GM21786 (cell line): Measurements from ENCODE around the gene CTBS.
"Not testable (repeated sequence)": the region's sequence is repeated elsewhere in the genome, so short reads cannot be mapped to it uniquely, and the experiment has no call there.

ENCODE experiments used
- ATAC-seq: cut with Tn5 transposase; IDR thresholded peaks from one replicate; pipeline ENCODE4 v1.9.1; 2021; ENCODE audit not compliant: unreplicated experiment

The CTBS gene, protein sequence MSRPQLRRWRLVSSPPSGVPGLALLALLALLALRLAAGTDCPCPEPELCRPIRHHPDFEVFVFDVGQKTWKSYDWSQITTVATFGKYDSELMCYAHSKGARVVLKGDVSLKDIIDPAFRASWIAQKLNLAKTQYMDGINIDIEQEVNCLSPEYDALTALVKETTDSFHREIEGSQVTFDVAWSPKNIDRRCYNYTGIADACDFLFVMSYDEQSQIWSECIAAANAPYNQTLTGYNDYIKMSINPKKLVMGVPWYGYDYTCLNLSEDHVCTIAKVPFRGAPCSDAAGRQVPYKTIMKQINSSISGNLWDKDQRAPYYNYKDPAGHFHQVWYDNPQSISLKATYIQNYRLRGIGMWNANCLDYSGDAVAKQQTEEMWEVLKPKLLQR

DNA sequence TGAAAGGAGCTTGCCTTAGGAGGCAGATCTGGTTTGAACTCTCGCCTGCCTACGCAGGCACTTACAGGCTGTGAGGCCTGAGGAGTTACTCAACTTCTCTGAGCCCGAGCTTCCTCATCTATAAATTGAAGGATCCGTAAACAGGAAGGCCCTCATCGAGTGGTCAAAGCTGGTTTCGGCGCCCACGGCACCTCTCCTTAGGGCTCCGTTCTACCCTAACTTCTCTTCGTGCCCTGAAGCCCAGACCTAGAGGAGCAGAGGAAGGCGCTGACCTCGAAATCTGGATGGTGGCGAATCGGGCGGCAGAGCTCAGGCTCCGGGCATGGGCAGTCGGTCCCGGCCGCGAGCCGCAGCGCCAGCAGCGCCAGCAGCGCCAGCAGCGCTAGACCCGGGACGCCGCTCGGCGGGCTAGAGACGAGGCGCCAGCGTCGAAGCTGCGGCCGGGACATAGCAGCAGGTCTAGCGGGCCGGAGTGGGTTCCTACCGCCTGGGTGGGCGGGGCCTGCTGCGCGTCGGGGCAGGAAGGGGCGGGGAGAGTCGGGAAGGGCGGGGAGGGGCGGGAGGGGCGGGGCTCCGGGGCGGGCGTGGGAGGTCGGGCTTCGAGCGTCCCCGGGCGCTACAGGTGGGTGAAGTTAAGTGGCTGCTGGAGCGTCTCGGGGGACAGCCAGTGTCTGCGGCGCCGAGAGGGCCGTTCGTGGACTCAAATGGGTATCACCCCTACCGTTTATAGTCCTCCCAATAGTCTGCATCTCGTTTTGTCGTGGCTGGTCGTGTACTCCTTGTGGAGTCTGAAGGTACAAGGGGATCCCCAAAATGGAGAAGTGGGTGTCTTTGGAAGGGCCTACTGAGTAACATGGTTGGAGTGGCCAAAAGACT, at the start of gene CTBS:
Gene CTBS (minus strand): TSS at position 474 of the 876 bp plus-strand sequence. CDS start 25 bp downstream, at position 449.
- ATAC-seq = peak; percentile 78

DNA sequence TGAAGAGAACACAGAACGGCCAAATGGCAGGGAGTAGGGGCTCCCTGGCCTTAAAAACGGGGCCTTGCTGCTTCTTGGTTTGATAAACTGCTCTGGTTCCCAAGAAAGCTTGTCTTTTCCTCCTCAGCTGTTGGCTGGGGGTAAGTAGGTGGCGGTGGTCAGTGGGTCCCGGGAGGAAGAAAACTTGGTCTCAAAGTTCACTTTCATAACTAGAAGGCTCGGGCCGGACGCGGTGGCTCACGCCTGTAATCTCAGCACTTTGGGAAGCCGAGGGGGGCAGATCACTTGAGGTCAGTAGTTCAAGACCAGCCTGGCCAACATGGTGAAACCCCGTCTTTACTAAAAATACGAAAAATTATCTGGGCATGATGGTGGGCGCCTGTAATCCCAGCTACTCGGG, 47.3 kb upstream of the CTBS start:
- ATAC-seq = no peak

DNA sequence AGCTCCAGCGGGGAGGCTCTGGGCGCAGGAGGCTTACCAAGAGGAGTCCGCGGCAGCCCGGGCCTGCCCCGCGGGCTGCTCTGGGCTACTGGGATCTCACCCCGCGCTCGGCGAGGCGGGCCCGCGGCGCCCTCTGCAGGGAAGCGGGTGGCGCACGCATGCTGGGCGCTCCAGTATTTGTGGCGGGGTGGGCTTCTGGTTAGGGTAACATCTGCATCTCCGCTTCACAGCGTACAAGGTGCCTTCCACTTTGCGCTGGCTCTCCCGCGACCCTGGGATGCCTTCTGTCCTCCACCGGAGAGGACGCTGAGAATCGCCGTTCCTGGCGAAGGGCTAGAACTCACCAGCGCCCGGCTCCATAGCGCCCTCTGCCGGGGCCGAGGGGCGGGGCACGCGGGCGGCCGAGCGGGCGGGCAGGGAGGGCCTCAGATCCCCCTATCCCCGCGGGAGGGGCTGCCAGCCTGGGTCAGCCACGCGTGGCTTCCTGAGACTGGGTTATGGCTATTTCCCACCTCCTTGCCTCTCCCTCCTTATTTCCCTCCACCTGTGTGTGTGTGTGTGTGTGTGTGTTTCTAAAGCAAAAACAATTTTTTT, 46.6 kb upstream of the CTBS start:
- peak; percentile 96 for ATAC-seq

DNA sequence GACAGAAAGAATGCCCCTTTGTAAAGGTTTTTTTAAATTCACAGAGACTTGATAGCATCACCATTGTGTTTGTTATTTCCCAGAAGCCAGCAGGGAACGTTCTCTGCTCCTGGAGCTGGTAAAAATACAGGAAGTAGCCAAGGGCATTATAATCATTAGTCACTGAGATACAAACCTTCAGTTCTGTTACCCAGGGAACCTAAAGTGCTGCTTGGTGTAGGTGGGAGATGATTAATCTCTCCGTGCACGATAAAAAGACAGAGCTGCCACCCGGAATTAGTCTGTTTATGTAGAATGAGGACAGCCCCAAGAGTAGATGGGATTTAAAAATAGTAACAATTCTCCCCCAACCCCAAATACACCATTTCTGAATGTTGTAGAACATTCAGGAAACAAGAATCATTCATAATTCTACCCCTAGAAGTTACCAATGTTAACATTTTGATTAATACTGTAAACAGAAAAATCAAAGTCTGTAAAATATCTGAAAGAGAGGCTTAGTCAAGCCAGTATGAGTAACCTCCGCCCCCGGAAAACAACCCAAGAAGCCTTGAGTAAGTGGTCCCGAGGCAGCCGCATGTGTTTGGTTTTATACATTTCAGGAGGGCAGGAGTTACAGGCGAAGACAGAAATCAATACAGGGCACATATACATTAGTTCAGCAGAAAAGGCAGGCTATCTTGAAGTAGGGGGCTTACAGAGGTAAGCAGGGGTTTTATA, 45.3 kb upstream of the CTBS start:
- no peak for ATAC-seq

DNA sequence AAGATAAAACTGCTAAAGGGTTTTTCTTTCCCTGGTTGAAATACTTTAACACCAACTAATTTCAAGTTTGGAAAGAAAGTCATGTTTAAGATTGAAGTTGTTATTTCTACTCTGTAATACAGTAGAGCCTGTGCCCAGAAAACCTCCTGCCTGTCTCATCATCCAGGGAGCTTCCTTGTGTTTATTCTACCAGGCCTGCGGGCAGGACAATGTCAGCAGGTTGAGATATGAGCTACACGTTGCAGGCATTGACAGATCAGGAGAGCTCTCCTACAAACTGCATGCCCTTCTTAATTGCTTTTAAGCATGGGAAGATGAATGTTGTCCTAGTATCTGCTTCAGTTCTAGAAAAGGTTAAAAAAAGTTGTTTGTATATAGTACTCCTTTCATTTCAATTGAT, 43.1 kb upstream of the CTBS start:
- no peak for ATAC-seq

DNA sequence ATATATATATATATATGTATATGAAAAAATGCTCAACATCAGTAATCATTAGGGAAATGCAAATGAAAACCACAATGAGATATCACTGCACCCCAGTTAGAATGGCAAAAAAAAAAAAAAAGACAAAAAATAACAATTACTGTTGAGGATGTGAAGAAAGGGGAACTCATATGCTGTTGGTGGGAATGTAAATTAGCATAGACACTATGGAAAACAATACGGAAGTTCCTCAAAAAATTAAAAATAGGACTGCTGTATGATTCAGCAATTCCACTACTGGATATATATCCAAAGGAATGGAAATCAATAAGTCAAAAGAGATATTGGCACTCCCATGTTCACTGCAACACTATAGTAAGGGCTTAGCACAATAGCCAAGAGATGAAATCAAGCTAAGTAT, 41.5 kb upstream of the CTBS start:
- ATAC-seq = no peak

DNA sequence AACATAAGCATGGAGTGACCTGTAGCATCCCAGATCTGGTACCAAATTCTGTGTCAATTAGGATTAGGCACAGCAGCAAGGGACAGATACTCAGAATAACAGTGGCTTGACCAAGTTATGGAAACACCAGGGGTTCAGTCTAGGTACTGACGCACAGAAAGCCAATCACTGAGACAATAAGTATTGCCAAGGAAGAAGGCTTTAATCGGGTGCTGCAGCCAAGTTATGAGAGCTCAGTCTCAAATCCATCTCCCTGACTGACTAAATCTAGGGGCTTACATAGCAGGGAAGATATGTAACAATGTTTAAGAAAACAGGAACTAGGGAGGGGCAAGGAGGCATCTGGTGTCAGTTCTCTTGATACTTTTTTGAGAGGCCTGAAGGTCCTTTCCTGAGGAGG, 39.6 kb upstream of the CTBS start:
- no peak for ATAC-seq

DNA sequence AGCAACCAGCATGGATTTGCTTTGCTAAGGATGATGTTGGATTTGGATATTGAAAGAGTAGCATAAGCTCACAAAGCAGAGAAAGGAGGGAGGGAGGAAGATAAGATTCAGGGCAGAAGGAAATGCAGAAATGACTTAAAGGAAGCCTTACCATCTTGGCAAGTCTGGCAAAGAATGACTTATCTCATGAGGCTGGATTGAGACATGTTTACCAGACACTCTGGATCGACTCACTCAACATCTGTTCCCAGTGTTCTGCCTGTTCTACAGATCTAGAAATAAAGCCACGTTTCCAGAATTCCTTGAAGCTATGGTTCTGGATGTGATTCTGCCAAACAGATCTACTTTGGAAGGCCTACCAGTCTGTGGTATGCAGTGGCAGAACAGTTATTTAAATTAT, 38.8 kb upstream of the CTBS start:
- no peak for ATAC-seq

DNA sequence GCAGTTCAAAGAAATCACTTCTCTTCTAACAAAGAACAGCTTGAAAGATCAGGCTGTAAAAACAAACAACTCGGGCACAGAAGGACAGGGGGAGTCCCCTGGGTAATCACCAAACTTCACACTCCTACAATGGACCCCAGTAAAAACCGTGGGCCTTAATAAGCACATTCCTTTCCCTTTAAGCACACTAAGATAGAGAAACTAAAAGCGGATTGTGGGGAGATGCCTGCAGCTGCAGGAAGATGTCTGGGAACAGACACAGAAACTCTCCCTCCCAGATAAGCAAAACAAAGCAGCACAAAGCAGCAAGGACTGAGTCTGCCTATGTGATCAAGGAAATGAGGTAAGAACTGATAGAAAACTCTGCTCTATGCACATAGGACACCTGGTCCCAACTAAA, 37.6 kb upstream of the CTBS start:
- no peak for ATAC-seq

DNA sequence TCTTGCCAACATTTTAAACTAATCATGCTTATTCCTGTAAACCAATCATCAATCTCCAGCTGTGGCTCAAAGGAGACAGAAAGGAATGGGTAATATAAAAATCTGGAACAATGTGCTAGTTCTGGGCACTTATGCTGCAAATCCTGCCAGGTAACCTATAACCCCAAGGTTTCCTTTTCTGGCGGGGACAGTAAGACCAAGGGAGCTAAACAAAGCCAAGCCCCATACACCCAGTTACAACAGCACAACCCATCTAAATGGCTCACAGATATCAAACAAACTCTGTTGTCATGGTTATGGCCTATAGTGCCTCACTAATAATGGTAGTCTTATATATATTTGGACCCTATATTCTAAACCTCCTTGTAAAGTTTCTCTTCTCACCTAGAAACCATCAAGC, 36.9 kb upstream of the CTBS start:
- ATAC-seq = no peak

DNA sequence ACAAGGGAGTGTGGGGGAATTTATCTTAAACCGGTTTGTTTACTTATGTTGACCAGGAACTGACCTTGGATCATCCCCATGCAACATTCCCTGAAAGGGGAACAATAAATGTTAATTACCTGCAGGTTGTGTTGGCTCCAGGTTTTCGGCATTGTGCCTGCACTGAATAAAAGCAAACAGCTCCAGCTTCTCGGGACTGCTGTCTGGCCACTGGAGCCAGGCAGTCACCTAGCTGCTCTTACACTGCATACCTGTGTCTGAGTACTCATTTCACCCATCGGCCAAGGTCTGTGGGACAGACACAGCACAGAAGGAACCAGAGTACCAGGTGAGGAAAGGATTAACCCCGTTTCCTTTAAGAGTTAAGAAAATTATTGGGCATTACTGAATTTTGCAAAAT, 32.7 kb upstream of the CTBS start:
- ATAC-seq = no peak

DNA sequence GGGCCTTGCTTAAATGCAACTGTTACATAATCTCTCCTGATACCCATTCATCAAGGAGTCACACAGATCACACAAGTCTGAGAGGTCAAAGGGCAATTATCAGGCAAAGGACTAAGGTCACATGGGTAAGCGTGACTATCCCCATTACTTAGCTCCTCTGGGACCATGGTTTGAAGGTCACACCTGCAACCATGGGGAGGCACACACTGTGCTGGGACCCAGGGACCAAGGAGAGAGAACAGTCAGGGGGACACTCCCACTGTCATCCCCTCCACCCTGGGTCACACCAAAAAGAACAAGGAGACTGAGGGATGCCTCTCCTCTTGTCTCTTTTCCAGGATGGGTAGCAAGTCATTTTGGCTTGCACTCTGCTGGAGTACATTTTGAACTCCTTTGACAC, 30.9 kb upstream of the CTBS start:
- no peak for ATAC-seq

DNA sequence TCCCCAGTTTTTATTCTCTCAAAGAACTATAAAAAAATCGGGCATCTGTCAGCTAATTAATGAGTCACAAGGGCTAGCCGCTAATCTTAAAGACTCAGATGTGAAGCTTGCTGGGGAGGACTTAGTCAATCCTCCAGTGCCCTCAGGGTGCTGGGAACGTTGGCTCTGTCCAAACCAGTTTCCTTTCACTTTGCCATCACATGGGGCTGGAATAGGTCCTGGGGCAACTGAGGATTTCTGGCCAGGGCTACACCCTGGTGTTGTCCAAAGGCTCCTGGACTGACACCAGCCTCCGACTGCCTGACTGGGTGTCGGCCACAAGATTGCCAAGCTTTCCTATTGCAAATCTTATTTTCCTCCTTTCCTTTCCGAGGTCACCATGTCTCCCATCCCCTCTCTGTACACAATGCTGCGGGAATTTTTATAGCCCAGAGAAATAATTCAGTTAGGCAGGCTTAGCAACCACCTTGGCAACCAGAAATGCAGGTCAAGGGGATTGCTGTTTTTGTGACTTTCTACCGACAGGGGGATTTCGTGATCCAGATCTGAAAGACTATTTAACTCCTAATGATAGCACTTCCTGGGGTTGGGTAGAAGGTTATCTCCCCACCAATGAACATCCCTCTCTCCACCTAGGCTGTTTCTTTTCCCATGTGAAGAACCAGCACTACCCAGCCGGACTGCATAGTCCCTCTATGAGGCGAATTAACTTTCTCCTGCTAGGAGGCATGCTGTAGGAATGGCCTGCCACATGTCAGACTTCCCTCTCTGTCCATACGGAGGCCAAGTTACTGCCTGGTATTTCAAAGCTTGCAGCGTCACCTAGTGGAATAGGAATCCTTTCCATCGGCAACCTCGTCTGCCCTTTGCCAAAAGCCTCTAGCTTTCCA, 29.9 kb upstream of the CTBS start:
- ATAC-seq = no peak

DNA sequence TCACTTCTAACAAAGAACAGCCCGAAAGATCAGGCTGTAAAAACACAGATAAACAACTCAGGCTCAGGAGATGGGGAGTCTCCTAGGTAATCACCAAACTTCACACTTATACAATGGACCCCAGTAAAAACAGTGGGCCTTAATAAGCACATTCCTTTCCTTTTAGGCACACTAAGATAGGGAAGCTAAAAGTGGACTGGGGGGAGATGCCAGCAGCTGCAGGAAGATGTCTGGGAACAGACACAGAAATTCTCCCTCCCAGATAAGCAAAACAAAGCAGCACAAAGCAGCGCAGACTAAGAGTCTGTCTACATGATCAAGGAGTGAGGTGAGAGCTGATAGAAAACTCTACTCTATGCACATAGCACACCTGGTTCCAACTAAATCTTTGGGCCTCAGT, 29.0 kb upstream of the CTBS start:
- no peak for ATAC-seq

DNA sequence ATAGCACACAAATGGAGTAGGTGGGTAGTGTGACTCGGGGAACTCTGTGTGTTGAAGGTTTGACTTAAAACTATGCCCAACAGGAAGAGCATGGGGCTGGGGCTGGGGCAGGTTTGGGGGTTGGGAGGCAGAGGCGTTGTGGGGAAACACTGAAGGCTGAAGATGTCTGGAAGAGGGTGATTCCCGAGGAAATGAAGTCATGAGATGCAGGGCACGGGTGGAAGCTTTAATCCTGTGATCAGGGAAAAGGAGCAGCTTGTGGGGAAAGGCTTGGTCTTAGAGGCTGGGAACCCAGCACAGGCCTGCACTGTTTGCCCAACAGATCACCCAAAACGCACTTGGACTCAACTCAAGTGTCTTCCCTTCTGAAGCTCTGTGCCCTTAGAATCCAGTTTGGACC, 26.6 kb upstream of the CTBS start:
- ATAC-seq = no peak

DNA sequence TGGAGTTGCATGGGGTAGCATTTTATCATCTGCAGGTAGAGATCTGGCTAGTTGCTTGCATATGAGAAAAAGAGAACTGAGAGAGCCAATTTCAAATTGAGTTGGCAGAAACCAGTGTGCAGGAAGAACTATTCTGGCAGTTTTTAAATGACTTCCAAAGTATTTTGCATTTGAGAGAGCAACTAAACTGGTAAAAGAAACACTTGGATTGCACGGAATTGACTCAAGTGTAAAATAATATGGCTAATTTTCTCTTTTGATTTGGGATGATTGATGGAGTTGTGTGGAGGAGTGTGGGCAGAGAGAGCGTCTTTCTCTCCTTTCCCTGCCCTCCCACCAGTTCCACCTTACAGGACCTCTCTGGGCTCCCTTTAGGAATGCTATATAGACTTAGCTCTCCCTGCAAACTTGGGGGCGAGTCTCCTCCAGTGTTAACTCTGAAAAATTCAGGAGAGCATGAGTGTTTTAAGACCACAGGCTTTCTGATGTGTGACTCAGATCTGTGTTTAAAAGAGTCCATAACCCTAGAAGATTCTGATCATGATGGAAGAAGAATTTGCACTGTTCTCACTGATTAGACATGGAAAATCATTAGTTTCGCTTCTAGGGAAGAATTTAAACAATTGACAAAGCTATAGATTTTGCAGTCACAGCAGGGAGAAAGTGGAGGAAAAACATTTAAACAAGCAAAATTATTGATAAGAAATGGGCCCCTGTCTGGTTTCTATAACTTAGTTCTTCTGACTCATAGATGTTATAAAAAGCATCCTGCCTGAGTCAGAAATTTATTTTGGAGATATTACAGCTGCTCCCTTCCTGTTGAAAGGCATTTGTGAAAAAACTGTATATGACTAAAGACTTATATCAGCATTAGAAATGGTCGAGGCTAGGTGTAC, 24.9 kb upstream of the CTBS start:
- peak; percentile 88 for ATAC-seq

DNA sequence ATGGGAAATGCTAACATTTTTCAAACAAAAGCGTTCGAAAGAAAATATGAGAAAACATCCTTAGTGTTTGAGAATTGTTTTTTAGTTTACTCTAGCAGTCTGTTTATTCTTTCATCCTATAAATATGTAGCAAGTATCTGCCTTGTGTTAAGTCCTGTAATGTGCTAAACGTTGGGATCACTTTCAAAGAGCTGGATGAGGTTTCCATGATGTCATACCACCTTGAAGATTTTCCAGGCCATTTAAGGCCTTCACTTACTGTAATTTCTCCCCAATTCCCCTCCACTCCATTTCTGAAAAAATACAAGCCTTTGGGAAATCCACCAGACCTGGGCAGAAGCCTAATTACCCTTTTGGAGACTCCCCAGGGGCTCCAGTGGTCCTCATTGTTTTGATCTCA, 24.2 kb upstream of the CTBS start:
- no peak for ATAC-seq

DNA sequence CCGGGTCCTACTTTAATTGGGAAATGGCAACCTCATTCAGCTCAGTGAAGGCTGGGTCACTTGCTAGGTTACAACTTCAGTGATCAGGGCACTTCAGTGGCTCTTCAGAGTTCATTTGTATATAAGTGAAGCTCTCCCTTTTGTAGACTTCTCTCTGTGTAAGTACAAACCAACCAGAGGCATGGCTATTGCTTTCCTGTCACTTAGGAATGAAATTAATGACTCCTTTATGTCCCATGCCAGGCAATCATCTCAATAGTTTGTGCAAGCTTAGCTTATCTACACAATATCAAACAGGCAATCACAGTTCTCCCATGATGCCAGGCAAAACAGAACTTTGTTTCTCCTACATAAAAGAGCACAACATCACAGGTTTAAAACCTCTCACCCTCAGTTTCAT, 22.8 kb upstream of the CTBS start:
- ATAC-seq = no peak

DNA sequence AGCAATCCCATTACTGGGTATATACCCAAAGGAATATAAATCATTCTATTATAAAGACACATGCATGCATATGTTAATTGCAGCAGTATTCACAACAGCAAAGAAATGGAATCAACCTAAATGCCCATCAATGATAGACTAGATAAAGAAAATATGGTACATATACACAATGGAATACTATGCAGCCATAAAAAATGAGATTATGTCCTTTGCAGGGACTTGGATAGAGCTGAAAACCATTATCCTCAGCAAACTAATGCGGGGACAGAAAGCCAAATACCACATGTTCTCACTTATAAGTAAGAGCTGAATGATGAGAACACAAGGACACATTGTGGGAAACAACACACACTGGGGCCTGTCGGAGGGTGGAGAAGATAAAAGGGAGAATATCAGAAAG, 20.7 kb upstream of the CTBS start:
- not testable (repeated sequence) for ATAC-seq
